Measurements from ENCODE around the gene DAAM2. TPM values are rescaled to one million over a fixed set of nuclear protein-coding genes. Genes with fewer than 3 reads are reported as not detected.

DAAM2 gene
- total RNA-seq, 4 donors from 2014 or later, result 11.0 to 43.3 (median 26.4) TPM

- Histone ChIP-seq H3K4me1 (no peaks in the 10 kb centered on the region), H3K27ac (no peak overlapping the region), H3K9me3 (no peaks in the 10 kb centered on the region), H3K4me3 (no peak overlapping the region), H3K27me3 (no peaks in the 10 kb centered on the region), H3K36me3 (no peaks in the 10 kb centered on the region)
- DNase-seq, result no peak
- TF ChIP-seq POLR2A (IDR thresholded peaks at IDR 0.05), result no peak
- intact Hi-C loops (cut with DNase I; ENCODE audit: low total_unique reads), result no loop called here
Observed at GRCh38 chr6:39801456-39802251, 9.5 kb downstream of the DAAM2 start.

GRCh38 chr6:39803872-39804271 lies 11.7 kb downstream of the DAAM2 start:
- intact Hi-C loops (cut with DNase I; ENCODE audit: low total_unique reads), result no loop called here
- DNase-seq, result no peak
- H3K36me3 ChIP-seq, result no peaks in the 10 kb centered on the region
- TF ChIP-seq CTCF (IDR thresholded peaks at IDR 0.05), result no peak
- TF ChIP-seq POLR2A (IDR thresholded peaks at IDR 0.05), result no peak
- H3K4me1 ChIP-seq, result no peaks in the 10 kb centered on the region
- no peak overlapping the region for H3K27ac ChIP-seq
- no peak overlapping the region for H3K4me3 ChIP-seq
- H3K9me3 ChIP-seq, result no peaks in the 10 kb centered on the region
- no peaks in the 10 kb centered on the region for H3K27me3 ChIP-seq

- Histone ChIP-seq H3K4me1 (no peaks in the 10 kb centered on the region), H3K36me3 (no peaks in the 10 kb centered on the region), H3K9me3 (no peaks in the 10 kb centered on the region), H3K27ac (no peak overlapping the region), H3K4me3 (no peak overlapping the region), H3K27me3 (no peaks in the 10 kb centered on the region)
- TF ChIP-seq CTCF (IDR thresholded peaks at IDR 0.05) (no peak), POLR2A (IDR thresholded peaks at IDR 0.05) (no peak)
- DNase-seq, result no peak
- intact Hi-C loops (cut with DNase I; ENCODE audit: low total_unique reads), result no loop called here
Observed at GRCh38 chr6:39804466-39805065, 12.4 kb downstream of the DAAM2 start.

- H3K27ac ChIP-seq, result no peak overlapping the region
- H3K9me3 ChIP-seq, result no peaks in the 10 kb centered on the region
- intact Hi-C loops (cut with DNase I; ENCODE audit: low total_unique reads), result no loop called here
- no peak overlapping the region for H3K4me3 ChIP-seq
- no peak for TF ChIP-seq POLR2A (IDR thresholded peaks at IDR 0.05)
- TF ChIP-seq CTCF (IDR thresholded peaks at IDR 0.05), result no peak
- H3K27me3 ChIP-seq, result no peaks in the 10 kb centered on the region
- no peaks in the 10 kb centered on the region for H3K36me3 ChIP-seq
- no peaks in the 10 kb centered on the region for H3K4me1 ChIP-seq
- no peak for DNase-seq
Observed at GRCh38 chr6:39806278-39806677, 14.1 kb downstream of the DAAM2 start.

- Histone ChIP-seq H3K4me3 (no peak overlapping the region), H3K27me3 (no peaks in the 10 kb centered on the region), H3K4me1 (peaks cover 0 to 3% of the 10 kb centered on the region in 2 donors), H3K27ac (no peak overlapping the region), H3K36me3 (no peaks in the 10 kb centered on the region), H3K9me3 (no peaks in the 10 kb centered on the region)
- intact Hi-C loops (cut with DNase I; ENCODE audit: low total_unique reads), result no loop called here
- TF ChIP-seq POLR2A (IDR thresholded peaks at IDR 0.05) (no peak), CTCF (IDR thresholded peaks at IDR 0.05) (no peak)
- DNase-seq, result no peak
Observed at GRCh38 chr6:39808346-39808745, 16.2 kb downstream of the DAAM2 start.
